Measurements from ENCODE around the gene KBTBD3.
"Not testable (repeated sequence)": the region's sequence is repeated elsewhere in the genome, so short reads cannot be mapped to it uniquely, and the experiment has no call there.

Gene KBTBD3

GRCh38 chr11:106061249-106061784, 15.8 kb downstream of the KBTBD3 start:
- DNase-seq (ENCODE audit: low read depth, low spot score), result no peak

- no peak for DNase-seq (ENCODE audit: low read depth, low spot score)
These were observed 17.5 kb downstream of the KBTBD3 start for GRCh38 chr11:106059617-106060016.

GRCh38 chr11:106058377-106058776, 18.8 kb downstream of the KBTBD3 start:
- DNase-seq (ENCODE audit: low read depth, low spot score), result not testable (repeated sequence)

GRCh38 chr11:106051103-106051502, 26.0 kb downstream of the KBTBD3 start:
- no peak for DNase-seq (ENCODE audit: low read depth, low spot score)

GRCh38 chr11:106049727-106050476, 27.2 kb downstream of the KBTBD3 start:
- no peak for DNase-seq (ENCODE audit: low read depth, low spot score)

GRCh38 chr11:106047631-106048030, 29.5 kb downstream of the KBTBD3 start:
- DNase-seq (ENCODE audit: low read depth, low spot score), result no peak

GRCh38 chr11:106043540-106043939, 33.6 kb downstream of the KBTBD3 start:
- DNase-seq (ENCODE audit: low read depth, low spot score), result no peak

- DNase-seq (ENCODE audit: low read depth, low spot score), result no peak
These were observed 44.3 kb downstream of the KBTBD3 start for GRCh38 chr11:106032861-106033260.

GRCh38 chr11:106031936-106032335, 45.2 kb downstream of the KBTBD3 start:
- no peak for DNase-seq (ENCODE audit: low read depth, low spot score)

GRCh38 chr11:106031202-106031810, 45.8 kb downstream of the KBTBD3 start:
- DNase-seq (ENCODE audit: low read depth, low spot score), result no peak

- DNase-seq (ENCODE audit: low read depth, low spot score), result no peak
These were observed 46.5 kb downstream of the KBTBD3 start for GRCh38 chr11:106030609-106031008.

GRCh38 chr11:106022795-106023275, 54.3 kb downstream of the KBTBD3 start:
- no peak for DNase-seq (ENCODE audit: low read depth, low spot score)

GRCh38 chr11:106021967-106022794, 55.0 kb downstream of the KBTBD3 start, which contains the start of gene MSANTD4:
MSANTD4 (minus strand) TSS chr11:106022240; CDS start chr11:106010917, 11,323 bp downstream.
- DNase-seq (ENCODE audit: low read depth, low spot score), result peak; percentile 97

- DNase-seq (ENCODE audit: low read depth, low spot score), result no peak
These were observed 55.8 kb downstream of the KBTBD3 start for GRCh38 chr11:106021181-106021966.

- DNase-seq (ENCODE audit: low read depth, low spot score), result no peak
These were observed 60.1 kb downstream of the KBTBD3 start for GRCh38 chr11:106017093-106017492.

- no peak for DNase-seq (ENCODE audit: low read depth, low spot score)
These were observed 62.1 kb downstream of the KBTBD3 start for GRCh38 chr11:106015066-106015465.

GRCh38 chr11:106014620-106015019, 62.5 kb downstream of the KBTBD3 start:
- DNase-seq (ENCODE audit: low read depth, low spot score), result no peak

- no peak for DNase-seq (ENCODE audit: low read depth, low spot score)
These were observed 63.1 kb downstream of the KBTBD3 start for GRCh38 chr11:106014035-106014434.

- no peak for DNase-seq (ENCODE audit: low read depth, low spot score)
These were observed 64.4 kb downstream of the KBTBD3 start for GRCh38 chr11:106012744-106013143.

- DNase-seq (ENCODE audit: low read depth, low spot score), result no peak
These were observed 65.7 kb downstream of the KBTBD3 start for GRCh38 chr11:106011481-106011880.

GRCh38 chr11:106003094-106003493, 74.1 kb downstream of the KBTBD3 start:
- not testable (repeated sequence) for DNase-seq (ENCODE audit: low read depth, low spot score)

Data from iPS DF 19.7 (cell line).